H9 (cell line): ENCODE results near the gene UCHL1. TPM values are rescaled to one million over a fixed set of nuclear protein-coding genes. Genes with fewer than 3 reads are reported as not detected.

ENCODE experiments used
- DNase-seq: peaks from one replicate; pipeline ENCODE4 v3.0.0-alpha.2; 2017
- H2AFZ ChIP-seq: one replicate; pipeline ENCODE4 v1.6.1; 2013; ENCODE audit warnings: mild to moderate bottlenecking, low read length, control low read depth, moderate library complexity
- H2AK5ac ChIP-seq: 2 replicates; pipeline ENCODE4 v1.6.1; 2013; ENCODE audit warnings: low read length, control low read depth, mixed read lengths; ENCODE audit not compliant: insufficient read length
- H2BK120ac ChIP-seq: one replicate; pipeline ENCODE4 v1.6.1; 2013; ENCODE audit warnings: low read depth, mild to moderate bottlenecking, low read length, control low read depth, inconsistent platforms; ENCODE audit not compliant: poor library complexity, severe bottlenecking
- H2BK12ac ChIP-seq: 2 replicates; pipeline ENCODE4 v1.6.1; 2013; ENCODE audit warnings: low read length, control low read depth, mixed read lengths, low read depth; ENCODE audit not compliant: insufficient read length
- H2BK15ac ChIP-seq: 2 replicates; pipeline ENCODE4 v1.6.1; 2013; ENCODE audit warnings: low read depth, low read length, control low read depth
- H2BK20ac ChIP-seq: one replicate; pipeline ENCODE4 v1.6.1; 2013; ENCODE audit warnings: low read depth, mild to moderate bottlenecking, low read length, control low read depth, inconsistent platforms; ENCODE audit not compliant: poor library complexity, severe bottlenecking
- H2BK5ac ChIP-seq: 2 replicates; pipeline ENCODE4 v1.6.1; 2013; ENCODE audit warnings: low read length, control low read depth, mixed read lengths; ENCODE audit not compliant: insufficient read length
- H3K14ac ChIP-seq: 2 replicates; pipeline ENCODE4 v1.6.1; 2013; ENCODE audit warnings: low read length, control low read depth; ENCODE audit not compliant: insufficient read depth
- H3K18ac ChIP-seq: 2 replicates; pipeline ENCODE4 v1.6.1; 2013; ENCODE audit warnings: low read depth, mild to moderate bottlenecking, mixed read lengths, low read length, control low read depth; ENCODE audit not compliant: insufficient read length
- H3K23ac ChIP-seq: 2 replicates; pipeline ENCODE4 v1.6.1; 2013; ENCODE audit warnings: low read length, control low read depth, mixed read lengths, low read depth; ENCODE audit not compliant: insufficient read length
- H3K23me2 ChIP-seq: 2 replicates; pipeline ENCODE4 v1.6.1; 2013; ENCODE audit warnings: low read depth, mild to moderate bottlenecking, mixed read lengths, low read length, control low read depth; ENCODE audit not compliant: insufficient read length, poor library complexity, severe bottlenecking
- H3K27ac ChIP-seq: 2 replicates; pipeline ENCODE4 v1.5.1; 2013; ENCODE audit warnings: low read length, control low read depth, mixed read lengths, low read depth; ENCODE audit not compliant: insufficient read length
- H3K27me3 ChIP-seq: 2 replicates; pipeline ENCODE4 v1.6.1; 2013; ENCODE audit warnings: low read length, control low read depth, inconsistent platforms; ENCODE audit not compliant: insufficient read depth
- H3K4ac ChIP-seq: 2 replicates; pipeline ENCODE4 v1.6.1; 2013; ENCODE audit warnings: low read depth, mild to moderate bottlenecking, control low read depth, inconsistent platforms, low read length, moderate library complexity
- H3K4me1 ChIP-seq: 2 replicates; pipeline ENCODE4 v1.6.1; 2013; ENCODE audit warnings: low read length, control low read depth, inconsistent platforms; ENCODE audit not compliant: insufficient read depth
- H3K4me2 ChIP-seq: 2 replicates; pipeline ENCODE4 v1.6.1; 2013; ENCODE audit warnings: low read length, control low read depth, mixed read lengths; ENCODE audit not compliant: insufficient read length, insufficient read depth
- H3K56ac ChIP-seq: 2 replicates; pipeline ENCODE4 v1.6.1; 2013; ENCODE audit warnings: low read depth, mild to moderate bottlenecking, mixed read lengths, low read length, control low read depth; ENCODE audit not compliant: insufficient read length
- H3K79me1 ChIP-seq: 2 replicates; pipeline ENCODE4 v1.6.1; 2013; ENCODE audit warnings: low read depth, mild to moderate bottlenecking, moderate library complexity, low read length, control low read depth, inconsistent platforms; ENCODE audit not compliant: insufficient read depth, poor library complexity, severe bottlenecking
- H3K79me2 ChIP-seq: 2 replicates; pipeline ENCODE4 v1.6.1; 2013; ENCODE audit warnings: low read length, control low read depth, inconsistent platforms; ENCODE audit not compliant: insufficient read depth
- H3K9ac ChIP-seq: 2 replicates; pipeline ENCODE4 v1.6.1; 2013; ENCODE audit warnings: low read length, control low read depth, mixed read lengths; ENCODE audit not compliant: insufficient read length; ENCODE audit errors: extremely low read depth
- H3K9me3 ChIP-seq: one replicate; pipeline ENCODE4 v1.6.1; 2013; ENCODE audit warnings: low read depth, low read length, inconsistent platforms; ENCODE audit not compliant: control insufficient read depth
- H3T11ph ChIP-seq: one replicate; pipeline ENCODE4 v1.6.1; 2013; ENCODE audit warnings: mild to moderate bottlenecking, low read length, control low read depth, inconsistent platforms
- H4K20me1 ChIP-seq: one replicate; pipeline ENCODE4 v1.6.1; 2013; ENCODE audit not compliant: control insufficient read depth, insufficient read length, insufficient read depth
- H4K5ac ChIP-seq: 2 replicates; pipeline ENCODE4 v1.6.1; 2013; ENCODE audit warnings: low read depth, mild to moderate bottlenecking, mixed read lengths, low read length, control low read depth; ENCODE audit not compliant: insufficient read length
- H4K8ac ChIP-seq: replicated peaks from 2 replicates; pipeline ENCODE4 v1.6.1; 2013; ENCODE audit warnings: low read length, control low read depth, mixed read lengths, low read depth; ENCODE audit not compliant: insufficient read length
- H4K91ac ChIP-seq: 2 replicates; pipeline ENCODE4 v1.6.1; 2013; ENCODE audit warnings: low read depth, mild to moderate bottlenecking, moderate library complexity, mixed read lengths, low read length, control low read depth; ENCODE audit not compliant: insufficient read length
- H3K27ac Mint-ChIP-seq, 3 experiments: 2 replicates in 2 of 3; 3 replicates in 1 of 3; pipeline ENCODE4 v1.8.0; 2020 to 2021; ENCODE audit warnings: mixed read lengths in 3 of 3, mild to moderate bottlenecking in 1 of 3, moderate library complexity in 1 of 3
- H3K27me3 Mint-ChIP-seq: 2 replicates; pipeline ENCODE4 v1.8.0; 2021; ENCODE audit warnings: low read depth, mild to moderate bottlenecking, moderate library complexity, mixed read lengths
- H3K36me3 Mint-ChIP-seq, 3 experiments: 2 replicates in 2 of 3; 3 replicates in 1 of 3; pipeline ENCODE4 v1.8.0; 2020 to 2021; ENCODE audit warnings: low read depth in 3 of 3, mixed read lengths in 3 of 3; ENCODE audit not compliant: insufficient read depth in 1 of 3
- H3K4me1 Mint-ChIP-seq, 2 experiments: 2 replicates each; pipeline ENCODE4 v1.8.0; 2020; ENCODE audit warnings: mixed read lengths in 2 of 2
- H3K4me3 Mint-ChIP-seq, 2 experiments: 2 replicates in 1 of 2; 3 replicates in 1 of 2; pipeline ENCODE4 v1.8.0; 2020 to 2021; ENCODE audit warnings: mild to moderate bottlenecking in 2 of 2, mixed read lengths in 2 of 2, moderate library complexity in 1 of 2
- H3K9me3 Mint-ChIP-seq, 2 experiments: 2 replicates in 1 of 2; 3 replicates in 1 of 2; pipeline ENCODE4 v1.8.0; 2020; ENCODE audit warnings: mild to moderate bottlenecking in 2 of 2, mixed read lengths in 2 of 2, moderate library complexity in 1 of 2
- CTCF ChIP-seq: fragments of 200-600 bp; sonication (generic); conservative IDR thresholded peaks from 3 replicates; pipeline ENCODE4 v1.8.0; 2021; ENCODE audit warnings: antibody characterized with exemption, mild to moderate bottlenecking
- WGBS: extraction: QIAGEN DNeasy Blood & Tissue Kit; methylation state at CpG from one replicate; pipeline ENCODE4 v1.1.7; 2013; ENCODE audit warnings: missing lambda C conversion rate, low lambda C conversion rate, mixed read lengths; ENCODE audit not compliant: insufficient read length; ENCODE audit errors: extremely low coverage; 5-methylcytosine and 5-hydroxymethylcytosine counted together
- total RNA-seq: library from RNA; stranded (reverse); gene quantifications from 2 replicates; pipeline ENCODE4 v1.2.1, GENCODE V29; 2021

The UCHL1 gene
- total RNA-seq, 1 experiment from 2014 or later: 513 TPM

- peak overlapping the region; percentile 38 for H3K9ac ChIP-seq
These were observed 2.1 kb downstream of the UCHL1 start for GRCh38 chr4:41258783-41259182.

More at GRCh38 chr4:41258783-41259182, 2.1 kb downstream of the UCHL1 start:
- Histone ChIP-seq H3K9me3 (no peaks in the 10 kb centered on the region), H2BK5ac (no peak overlapping the region), H2BK12ac (no peak overlapping the region), H2BK120ac (no peak overlapping the region), H3K79me1 (no peaks in the 10 kb centered on the region), H4K91ac (no peak overlapping the region), H3T11ph (no peak overlapping the region), H3K23me2 (peaks cover 13% of the 10 kb centered on the region), H3K23ac (no peak overlapping the region), H3K4me1 (no peaks in the 10 kb centered on the region; the same call in 1 of the 2 replicates), H3K4me2 (peak overlapping the region; percentile 73), H3K18ac (no peak overlapping the region), H4K8ac (no peak overlapping the region), H3K14ac (no peak overlapping the region), H3K27ac (peak overlapping the region; percentile 47), H3K56ac (no peak overlapping the region), H2AFZ (no peak overlapping the region), H2BK20ac (no peak overlapping the region), H3K79me2 (no peaks in the 10 kb centered on the region; the same call in 1 of the 2 replicates), H2AK5ac (no peak overlapping the region), H2BK15ac (no peak overlapping the region), H3K4ac (no peak overlapping the region), H3K27me3 (no peaks in the 10 kb centered on the region), H4K20me1 (no peaks in the 10 kb centered on the region), H4K5ac (no peak overlapping the region)
- Mint-ChIP-seq H3K4me1 (peaks cover 20 to 30% of the 10 kb centered on the region in 2 experiments), H3K27me3 (no peaks in the 10 kb centered on the region), H3K36me3 (peaks cover 49 to 60% (median 60%) of the 10 kb centered on the region in 3 experiments), H3K4me3 (peak overlapping the region; percentile 89 to 96), H3K9me3 (no peaks in the 10 kb centered on the region), H3K27ac (peak overlapping the region; percentile 34 to 94 (median 90); a peak in 6 of 7 replicates)
- peak; percentile 50; the same call in 2 of the 3 replicates for TF ChIP-seq CTCF
- DNase-seq: peak; percentile 41
- WGBS: no CpG with 5 or more reads among the region's 5 CpGs
